ENCODE data around the gene HMG20A.

The HMG20A gene

GRCh38 chr15:77510066-77511057 is 89.7 kb downstream of the HMG20A start:
- in situ Hi-C loops (cut with MboI; ENCODE audit: low sequenced_read_pairs), result loop anchor here (25.0 kb wide), 1 partner anchor 548 kb away; no protein-coding TSS in a partner anchor

- in situ Hi-C loops (cut with MboI; ENCODE audit: low sequenced_read_pairs), result loop anchor here (25.0 kb wide), 1 partner anchor 550 kb away; no protein-coding TSS in a partner anchor
Observed at GRCh38 chr15:77511869-77512268, 91.2 kb downstream of the HMG20A start.

- in situ Hi-C loops (cut with MboI; ENCODE audit: low sequenced_read_pairs), result loop anchor here (25.0 kb wide), 1 partner anchor 551 kb away; no protein-coding TSS in a partner anchor
Observed at GRCh38 chr15:77513226-77513625, 92.5 kb downstream of the HMG20A start.

- in situ Hi-C loops (cut with MboI; ENCODE audit: low sequenced_read_pairs), result loop anchor here (25.0 kb wide), 1 partner anchor 553 kb away; no protein-coding TSS in a partner anchor
Observed at GRCh38 chr15:77514641-77515402, 94.1 kb downstream of the HMG20A start.

GRCh38 chr15:77515613-77516012 is 94.9 kb downstream of the HMG20A start:
- in situ Hi-C loops (cut with MboI; ENCODE audit: low sequenced_read_pairs), result loop anchor here (25.0 kb wide), 1 partner anchor 553 kb away; no protein-coding TSS in a partner anchor

GRCh38 chr15:77516076-77516475 is 95.4 kb downstream of the HMG20A start:
- in situ Hi-C loops (cut with MboI; ENCODE audit: low sequenced_read_pairs), result loop anchor here (25.0 kb wide), 1 partner anchor 554 kb away; no protein-coding TSS in a partner anchor

GRCh38 chr15:77516786-77517185 is 96.1 kb downstream of the HMG20A start:
- in situ Hi-C loops (cut with MboI; ENCODE audit: low sequenced_read_pairs), result loop anchor here (25.0 kb wide), 1 partner anchor 554 kb away; no protein-coding TSS in a partner anchor

GRCh38 chr15:77517579-77517978 is 96.9 kb downstream of the HMG20A start:
- in situ Hi-C loops (cut with MboI; ENCODE audit: low sequenced_read_pairs), result loop anchor here (25.0 kb wide), 1 partner anchor 555 kb away; no protein-coding TSS in a partner anchor

- in situ Hi-C loops (cut with MboI; ENCODE audit: low sequenced_read_pairs), result loop anchor here (25.0 kb wide), 1 partner anchor 556 kb away; no protein-coding TSS in a partner anchor
Observed at GRCh38 chr15:77518458-77518857, 97.8 kb downstream of the HMG20A start.

GRCh38 chr15:77519540-77519939 is 98.9 kb downstream of the HMG20A start:
- in situ Hi-C loops (cut with MboI; ENCODE audit: low sequenced_read_pairs), result loop anchor here (25.0 kb wide), 1 partner anchor 557 kb away; no protein-coding TSS in a partner anchor

GRCh38 chr15:77521206-77521605 is 100.5 kb downstream of the HMG20A start:
- in situ Hi-C loops (cut with MboI; ENCODE audit: low sequenced_read_pairs), result loop anchor here (25.0 kb wide), 1 partner anchor 559 kb away; no protein-coding TSS in a partner anchor

- in situ Hi-C loops (cut with MboI; ENCODE audit: low sequenced_read_pairs), result no loop called here
Observed at GRCh38 chr15:77525400-77525811, 104.7 kb downstream of the HMG20A start.

GRCh38 chr15:77525907-77526594 is 105.4 kb downstream of the HMG20A start:
- in situ Hi-C loops (cut with MboI; ENCODE audit: low sequenced_read_pairs), result no loop called here

GRCh38 chr15:77526595-77527163 is 106.0 kb downstream of the HMG20A start:
- in situ Hi-C loops (cut with MboI; ENCODE audit: low sequenced_read_pairs), result no loop called here

- in situ Hi-C loops (cut with MboI; ENCODE audit: low sequenced_read_pairs), result no loop called here
Observed at GRCh38 chr15:77527164-77527778, 106.6 kb downstream of the HMG20A start.

GRCh38 chr15:77527831-77528231 is 107.1 kb downstream of the HMG20A start:
- in situ Hi-C loops (cut with MboI; ENCODE audit: low sequenced_read_pairs), result no loop called here

GRCh38 chr15:77528290-77528967 is 107.7 kb downstream of the HMG20A start:
- in situ Hi-C loops (cut with MboI; ENCODE audit: low sequenced_read_pairs), result no loop called here

- in situ Hi-C loops (cut with MboI; ENCODE audit: low sequenced_read_pairs), result no loop called here
Observed at GRCh38 chr15:77528968-77529319, 108.3 kb downstream of the HMG20A start.
